ENCODE data around the gene NR4A1. TPM values are rescaled to one million over a fixed set of nuclear protein-coding genes. Genes with fewer than 3 reads are reported as not detected.
A peak's percentile ranks its signal among the peaks of the same experiment; 100 is the strongest.

NR4A1 gene
- total RNA-seq, 1 donor from 2014 or later, result 21.7 TPM

- peaks cover 6% of the 10 kb centered on the region for H3K36me3 Mint-ChIP-seq (ENCODE audit: insufficient read depth)
- H3K27me3 Mint-ChIP-seq, result peaks cover under 1% of the 10 kb centered on the region
- H3K4me3 Mint-ChIP-seq (ENCODE audit: low read depth), result no peak overlapping the region
- H3K9me3 Mint-ChIP-seq (ENCODE audit: low read depth), result no peaks in the 10 kb centered on the region
- no peak for TF ChIP-seq CTCF (IDR thresholded peaks at IDR 0.05; ENCODE audit: unreplicated experiment)
- peaks cover 7% of the 10 kb centered on the region for H3K4me1 Mint-ChIP-seq (ENCODE audit: low read depth)
- H3K27ac Mint-ChIP-seq, result no peak overlapping the region
- no peak for DNase-seq (ENCODE audit: low spot score, unreplicated experiment)
These were observed 29.4 kb downstream of the NR4A1 start for GRCh38 chr12:52080403-52081251.

- peaks cover 4% of the 10 kb centered on the region for H3K36me3 Mint-ChIP-seq (ENCODE audit: insufficient read depth)
- peaks cover 4% of the 10 kb centered on the region for H3K27me3 Mint-ChIP-seq
- TF ChIP-seq CTCF (IDR thresholded peaks at IDR 0.05; ENCODE audit: unreplicated experiment), result no peak
- H3K27ac Mint-ChIP-seq, result no peak overlapping the region
- no peak overlapping the region for H3K4me3 Mint-ChIP-seq (ENCODE audit: low read depth)
- DNase-seq (ENCODE audit: low spot score, unreplicated experiment), result no peak
- H3K9me3 Mint-ChIP-seq (ENCODE audit: low read depth), result no peaks in the 10 kb centered on the region
- H3K4me1 Mint-ChIP-seq (ENCODE audit: low read depth), result peaks cover 7% of the 10 kb centered on the region
These were observed 30.1 kb downstream of the NR4A1 start for GRCh38 chr12:52081263-52081733.

GRCh38 chr12:52082026-52082668, 30.9 kb downstream of the NR4A1 start:
- peaks cover 9% of the 10 kb centered on the region for H3K27me3 Mint-ChIP-seq
- no peak overlapping the region for H3K27ac Mint-ChIP-seq
- DNase-seq (ENCODE audit: low spot score, unreplicated experiment), result no peak
- no peak overlapping the region for H3K4me3 Mint-ChIP-seq (ENCODE audit: low read depth)
- H3K9me3 Mint-ChIP-seq (ENCODE audit: low read depth), result no peaks in the 10 kb centered on the region
- H3K36me3 Mint-ChIP-seq (ENCODE audit: insufficient read depth), result no peaks in the 10 kb centered on the region
- no peak for TF ChIP-seq CTCF (IDR thresholded peaks at IDR 0.05; ENCODE audit: unreplicated experiment)
- peaks cover 7% of the 10 kb centered on the region for H3K4me1 Mint-ChIP-seq (ENCODE audit: low read depth)

- DNase-seq (ENCODE audit: low spot score, unreplicated experiment), result no peak
- TF ChIP-seq CTCF (IDR thresholded peaks at IDR 0.05; ENCODE audit: unreplicated experiment), result no peak
- Mint-ChIP-seq H3K4me1 (ENCODE audit: low read depth) (peaks cover 7% of the 10 kb centered on the region), H3K36me3 (ENCODE audit: insufficient read depth) (no peaks in the 10 kb centered on the region), H3K27me3 (peaks cover 12% of the 10 kb centered on the region), H3K27ac (no peak overlapping the region), H3K9me3 (ENCODE audit: low read depth) (no peaks in the 10 kb centered on the region), H3K4me3 (ENCODE audit: low read depth) (no peak overlapping the region)
These were observed 31.4 kb downstream of the NR4A1 start for GRCh38 chr12:52082669-52082987.

- H3K27me3 Mint-ChIP-seq, result peaks cover 16% of the 10 kb centered on the region
- H3K36me3 Mint-ChIP-seq (ENCODE audit: insufficient read depth), result no peaks in the 10 kb centered on the region
- H3K9me3 Mint-ChIP-seq (ENCODE audit: low read depth), result no peaks in the 10 kb centered on the region
- peaks cover 7% of the 10 kb centered on the region for H3K4me1 Mint-ChIP-seq (ENCODE audit: low read depth)
- TF ChIP-seq CTCF (IDR thresholded peaks at IDR 0.05; ENCODE audit: unreplicated experiment), result peak; percentile 98
- no peak overlapping the region for H3K4me3 Mint-ChIP-seq (ENCODE audit: low read depth)
- peak; percentile 68 for DNase-seq (ENCODE audit: low spot score, unreplicated experiment)
- H3K27ac Mint-ChIP-seq, result no peak overlapping the region
These were observed 31.9 kb downstream of the NR4A1 start for GRCh38 chr12:52082988-52083637.

Measured in progenitor cell of endocrine pancreas (in vitro differentiated cells).